Keratinocyte (primary cell): ENCODE results near the gene IFIT3. TPM values are rescaled to one million over a fixed set of nuclear protein-coding genes. Genes with fewer than 3 reads are reported as not detected.

Source experiments
- DNase-seq: peaks from one replicate; pipeline ENCODE4 v3.0.0-alpha.2; 2011; ENCODE audit warnings: low read depth, missing footprints, low spot score
- FAIRE-seq: peaks from 2 replicates; lab custom pipeline; 2011; peaks lifted over from hg19 to GRCh38; lab: Jason Lieb, UNC
- H2AFZ ChIP-seq: 2 replicates; pipeline ENCODE4 v1.6.0; 2012; ENCODE audit warnings: low read length, control low read depth, inconsistent platforms; ENCODE audit not compliant: control insufficient read depth
- H3K27ac ChIP-seq: 2 replicates; pipeline ENCODE4 v1.5.1; 2011; ENCODE audit warnings: low read length; ENCODE audit not compliant: control insufficient read depth, insufficient read depth
- H3K27me3 ChIP-seq: 3 replicates; pipeline ENCODE4 v1.6.0; 2011; ENCODE audit warnings: low read length; ENCODE audit not compliant: control insufficient read depth, insufficient read depth; ENCODE audit errors: extremely low read depth
- H3K36me3 ChIP-seq, 2 experiments: 2 replicates in 1 of 2; 3 replicates in 1 of 2; pipeline ENCODE4 v1.5.1; 2011; ENCODE audit warnings: low read length in 2 of 2, mild to moderate bottlenecking in 1 of 2; ENCODE audit not compliant: control insufficient read depth in 2 of 2, insufficient read depth in 2 of 2; ENCODE audit errors: extremely low read depth in 1 of 2
- H3K4me1 ChIP-seq: 3 replicates; pipeline ENCODE4 v1.5.1; 2011; ENCODE audit warnings: low read length; ENCODE audit not compliant: control insufficient read depth, insufficient read depth; ENCODE audit errors: extremely low read depth
- H3K4me2 ChIP-seq: 3 replicates; pipeline ENCODE4 v1.6.0; 2011; ENCODE audit warnings: low read depth, low read length; ENCODE audit not compliant: control insufficient read depth, insufficient read depth; ENCODE audit errors: extremely low read depth
- H3K4me3 ChIP-seq, 3 experiments: fragments of 200-600 bp in 1 of 3; sonication (generic) in 1 of 3; 2 replicates in 2 of 3; 3 replicates in 1 of 3; pipeline ENCODE4 v1.5.1; 2011 to 2016; ENCODE audit warnings: low read length in 3 of 3, mild to moderate bottlenecking in 3 of 3, control low read depth in 2 of 3, inconsistent platforms in 1 of 3, low read depth in 1 of 3, mixed read lengths in 1 of 3, mixed run types in 1 of 3, moderate library complexity in 1 of 3; ENCODE audit not compliant: control insufficient read depth in 2 of 3, insufficient read depth in 2 of 3; ENCODE audit errors: extremely low read depth in 1 of 3
- H3K79me2 ChIP-seq: 2 replicates; pipeline ENCODE4 v1.6.0; 2012; ENCODE audit warnings: low read length; ENCODE audit not compliant: control insufficient read depth, insufficient read depth
- H3K9ac ChIP-seq: 3 replicates; pipeline ENCODE4 v1.6.0; 2011; ENCODE audit warnings: low read length; ENCODE audit not compliant: control insufficient read depth, insufficient read depth; ENCODE audit errors: extremely low read depth
- H3K9me1 ChIP-seq: 3 replicates; pipeline ENCODE4 v1.6.0; 2011; ENCODE audit warnings: low read length; ENCODE audit not compliant: control insufficient read depth, insufficient read depth; ENCODE audit errors: extremely low read depth
- H3K9me3 ChIP-seq: 2 replicates; pipeline ENCODE4 v1.5.1; 2012; ENCODE audit warnings: low read depth, low read length; ENCODE audit not compliant: control insufficient read depth
- H4K20me1 ChIP-seq: 3 replicates; pipeline ENCODE4 v1.6.0; 2011; ENCODE audit warnings: low read length; ENCODE audit not compliant: control insufficient read depth, insufficient read depth; ENCODE audit errors: extremely low read depth
- EZH2 ChIP-seq: IDR thresholded peaks from one replicate; pipeline ENCODE4 v1.6.1; 2012; ENCODE audit warnings: inconsistent platforms, mild to moderate bottlenecking, low read length, moderate library complexity
- dilution Hi-C: fragments of 300-500 bp; cut with MboI; formaldehyde crosslinking; loops from one replicate; pipeline ENCODE4 v1.7.0; 2020; ENCODE audit warnings: low sequenced_read_pairs; ENCODE audit not compliant: extremely low pct_ligation_motif_present
- polyA plus RNA-seq, 5 experiments: library from polyadenylated mRNA; depleted of rRNA in 3 of 5; stranded (reverse) in 3 of 5; stranded (forward) in 1 of 5; unstranded in 1 of 5; fragments of >200 nt; gene quantifications; 1 replicate in 1 of 5; 2 replicates in 3 of 5; 3 replicates in 1 of 5; pipeline versions ENCODE4 v1.2.1 to v1.2.3, GENCODE V29; 2011 to 2012; ENCODE audit warnings: missing spikeins in 2 of 5, low read depth in 1 of 5, low replicate concordance in 1 of 5
- TF ChIP-seq, protein P1 (sequence below), 3 experiments: IDR thresholded peaks in 1 of 3; conservative IDR thresholded peaks in 1 of 3; optimal IDR thresholded peaks in 1 of 3; 2 replicates in 2 of 3; 3 replicates in 1 of 3; pipeline versions ENCODE3 to v1.5.1; 2011; ENCODE audit warnings: low read length in 3 of 3, mild to moderate bottlenecking in 3 of 3, moderate library complexity in 2 of 3, control low read depth in 1 of 3, inconsistent platforms in 1 of 3; ENCODE audit not compliant: insufficient read depth in 2 of 3; ENCODE audit errors: extremely low read depth in 1 of 3

The IFIT3 gene
- polyA plus RNA-seq, 1 donor (not counting 4 experiments of a cell fraction or from before 2014, with no cell fraction given) = 42.6 TPM

DNA sequence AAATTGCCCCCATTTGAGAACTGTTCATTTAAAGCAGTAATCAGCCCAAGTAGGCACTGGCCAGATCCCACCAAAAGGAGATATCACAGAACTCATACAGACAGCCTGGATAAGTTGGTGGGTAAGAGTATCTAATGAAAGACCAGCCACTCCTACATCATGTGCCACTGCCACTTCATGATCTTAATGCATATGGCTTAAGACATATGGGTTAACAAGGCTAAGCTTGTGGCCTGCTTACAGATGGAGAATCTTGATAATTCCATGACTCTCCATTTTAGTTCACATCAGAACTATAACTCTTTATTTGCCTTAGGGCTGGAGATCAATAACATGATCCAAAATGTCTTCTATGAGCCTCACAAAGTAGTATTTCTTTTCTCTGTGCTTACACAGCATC, 43.3 kb downstream of the IFIT3 start:
- dilution Hi-C loops = no loop called here
- Histone ChIP-seq H3K4me1 (peaks cover 8% of the 10 kb centered on the region), H3K4me2 (no peak overlapping the region), H3K4me3 (no peak overlapping the region), H3K27me3 (no peaks in the 10 kb centered on the region), H3K36me3 (no peaks in the 10 kb centered on the region), H3K9me3 (no peaks in the 10 kb centered on the region), H3K27ac (no peak overlapping the region), H3K79me2 (no peaks in the 10 kb centered on the region), H4K20me1 (no peaks in the 10 kb centered on the region), H3K9me1 (no peaks in the 10 kb centered on the region), H2AFZ (no peak overlapping the region), H3K9ac (no peak overlapping the region)
- TF ChIP-seq, protein P1, sequence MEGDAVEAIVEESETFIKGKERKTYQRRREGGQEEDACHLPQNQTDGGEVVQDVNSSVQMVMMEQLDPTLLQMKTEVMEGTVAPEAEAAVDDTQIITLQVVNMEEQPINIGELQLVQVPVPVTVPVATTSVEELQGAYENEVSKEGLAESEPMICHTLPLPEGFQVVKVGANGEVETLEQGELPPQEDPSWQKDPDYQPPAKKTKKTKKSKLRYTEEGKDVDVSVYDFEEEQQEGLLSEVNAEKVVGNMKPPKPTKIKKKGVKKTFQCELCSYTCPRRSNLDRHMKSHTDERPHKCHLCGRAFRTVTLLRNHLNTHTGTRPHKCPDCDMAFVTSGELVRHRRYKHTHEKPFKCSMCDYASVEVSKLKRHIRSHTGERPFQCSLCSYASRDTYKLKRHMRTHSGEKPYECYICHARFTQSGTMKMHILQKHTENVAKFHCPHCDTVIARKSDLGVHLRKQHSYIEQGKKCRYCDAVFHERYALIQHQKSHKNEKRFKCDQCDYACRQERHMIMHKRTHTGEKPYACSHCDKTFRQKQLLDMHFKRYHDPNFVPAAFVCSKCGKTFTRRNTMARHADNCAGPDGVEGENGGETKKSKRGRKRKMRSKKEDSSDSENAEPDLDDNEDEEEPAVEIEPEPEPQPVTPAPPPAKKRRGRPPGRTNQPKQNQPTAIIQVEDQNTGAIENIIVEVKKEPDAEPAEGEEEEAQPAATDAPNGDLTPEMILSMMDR (optimal IDR thresholded peaks at IDR 0.05 in 1 of 3, IDR thresholded peaks at IDR 0.05 in 1 of 3, conservative IDR thresholded peaks at IDR 0.05 in 1 of 3; ENCODE audit: extremely low read depth in 1 of 3, insufficient read depth in 2 of 3, low read length in 3 of 3) = no peak
- TF ChIP-seq EZH2 = no peak
- no peak for FAIRE-seq
- no peak for DNase-seq

- DNase-seq (no peak), FAIRE-seq (no peak)
- no peaks in the 10 kb centered on the region for H3K27me3 ChIP-seq
- peaks cover 8% of the 10 kb centered on the region for H3K4me1 ChIP-seq
- dilution Hi-C loops = no loop called here
- H3K79me2 ChIP-seq = no peaks in the 10 kb centered on the region
- no peaks in the 10 kb centered on the region for H3K9me3 ChIP-seq
- no peaks in the 10 kb centered on the region for H3K36me3 ChIP-seq
- H3K4me3 ChIP-seq = no peak overlapping the region
- no peaks in the 10 kb centered on the region for H4K20me1 ChIP-seq
- no peak overlapping the region for H3K9ac ChIP-seq
- H3K9me1 ChIP-seq = no peaks in the 10 kb centered on the region
- H2AFZ ChIP-seq = no peak overlapping the region
- H3K4me2 ChIP-seq = no peak overlapping the region
- no peak for TF ChIP-seq EZH2
- TF ChIP-seq, protein P1 (optimal IDR thresholded peaks at IDR 0.05 in 1 of 3, IDR thresholded peaks at IDR 0.05 in 1 of 3, conservative IDR thresholded peaks at IDR 0.05 in 1 of 3; ENCODE audit: extremely low read depth in 1 of 3, insufficient read depth in 2 of 3, low read length in 3 of 3) = no peak
- no peak overlapping the region for H3K27ac ChIP-seq
Measured at GRCh38 chr10:89371987-89372386, 44.2 kb downstream of the IFIT3 start.
